Activated CD4-positive, alpha-beta T cell treated with anti-CD3 and anti-CD28 coated beads, Interleukin-2, amount 50 U/mL, for 4 hours (primary cell): ENCODE data around the gene ARID1B.

Experiments
- DNase-seq, 2 experiments: peaks; one replicate each; pipeline ENCODE4 v3.0.0-alpha.2; 2020

The ARID1B gene

GRCh38 chr6:156794546-156795354 lies 17.6 kb downstream of the ARID1B start:
- DNase-seq, result peak; percentile 11 to 20

- no peak for DNase-seq
Observed at GRCh38 chr6:156795825-156796224, 18.6 kb downstream of the ARID1B start.

GRCh38 chr6:156796627-156797026 lies 19.4 kb downstream of the ARID1B start:
- DNase-seq, result no peak

GRCh38 chr6:156797901-156798735 lies 20.9 kb downstream of the ARID1B start:
- DNase-seq, result no peak

DNA sequence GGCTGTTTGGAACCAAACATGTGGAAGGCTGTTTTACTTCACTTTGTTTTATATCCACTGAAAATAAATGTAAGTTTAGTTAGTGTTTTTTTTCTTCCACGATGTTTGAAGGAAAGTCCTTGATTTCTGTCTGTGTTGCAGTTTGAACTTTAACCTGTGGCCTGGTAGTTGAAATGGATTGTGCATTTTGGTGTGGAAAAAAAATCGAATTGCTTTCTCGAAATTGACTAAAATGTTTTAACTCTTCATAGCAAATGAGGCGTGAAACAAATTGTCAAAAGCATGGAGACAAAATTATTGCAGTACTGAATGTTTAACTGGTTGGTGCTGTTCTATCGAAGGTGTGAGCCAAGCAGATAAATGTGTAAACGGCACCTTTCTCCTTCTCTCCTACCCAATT lies 24.5 kb downstream of the ARID1B start:
- DNase-seq, result no peak

- DNase-seq, result no peak
Observed at GRCh38 chr6:156803353-156803752, 26.2 kb downstream of the ARID1B start.

- DNase-seq, result peak; percentile 19 to 30
Observed at GRCh38 chr6:156804402-156804801, 27.2 kb downstream of the ARID1B start.

- no peak for DNase-seq
Observed at GRCh38 chr6:156806155-156806554, 29.0 kb downstream of the ARID1B start.

GRCh38 chr6:156807028-156807427 lies 29.9 kb downstream of the ARID1B start:
- no peak for DNase-seq

GRCh38 chr6:156807795-156808194 lies 30.6 kb downstream of the ARID1B start:
- DNase-seq, result no peak

- no peak for DNase-seq
Observed at GRCh38 chr6:156808287-156808686, 31.1 kb downstream of the ARID1B start.

GRCh38 chr6:156809034-156809433 lies 31.9 kb downstream of the ARID1B start:
- DNase-seq, result no peak

DNA sequence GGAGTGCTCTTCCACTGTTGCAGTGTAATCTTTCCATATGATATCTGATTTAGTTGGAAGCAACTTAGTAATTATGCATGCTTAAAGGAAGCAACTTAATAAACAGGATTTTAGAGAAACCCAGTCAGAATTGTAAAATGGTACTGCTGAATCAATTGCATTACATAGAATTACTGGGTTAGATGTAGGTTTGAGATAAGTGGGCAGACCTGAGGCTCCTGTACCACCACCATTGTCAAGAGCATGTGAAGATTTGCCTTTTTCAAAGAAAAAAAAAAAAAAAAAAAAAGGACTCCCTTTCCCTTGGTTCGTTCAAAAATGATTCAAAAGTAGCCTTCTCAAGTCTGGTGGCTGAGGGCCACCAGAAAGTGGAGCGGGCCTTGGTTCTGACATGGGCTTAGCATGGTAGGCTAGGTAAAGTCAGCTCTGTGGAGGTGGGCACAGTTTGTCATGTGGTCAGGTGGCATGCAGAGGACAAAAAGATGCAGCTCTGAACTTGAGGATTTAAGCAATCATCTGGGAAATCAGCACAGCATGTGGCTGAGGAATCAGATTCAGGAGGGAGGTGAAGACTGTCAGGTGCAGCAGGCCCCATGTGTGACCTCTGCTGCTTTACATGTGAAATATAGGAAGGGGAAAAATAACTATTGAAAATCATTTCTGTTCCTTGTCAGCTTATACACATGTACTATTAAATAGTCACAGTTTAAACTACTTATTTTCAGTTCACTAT lies 32.4 kb downstream of the ARID1B start:
- no peak for DNase-seq

DNA sequence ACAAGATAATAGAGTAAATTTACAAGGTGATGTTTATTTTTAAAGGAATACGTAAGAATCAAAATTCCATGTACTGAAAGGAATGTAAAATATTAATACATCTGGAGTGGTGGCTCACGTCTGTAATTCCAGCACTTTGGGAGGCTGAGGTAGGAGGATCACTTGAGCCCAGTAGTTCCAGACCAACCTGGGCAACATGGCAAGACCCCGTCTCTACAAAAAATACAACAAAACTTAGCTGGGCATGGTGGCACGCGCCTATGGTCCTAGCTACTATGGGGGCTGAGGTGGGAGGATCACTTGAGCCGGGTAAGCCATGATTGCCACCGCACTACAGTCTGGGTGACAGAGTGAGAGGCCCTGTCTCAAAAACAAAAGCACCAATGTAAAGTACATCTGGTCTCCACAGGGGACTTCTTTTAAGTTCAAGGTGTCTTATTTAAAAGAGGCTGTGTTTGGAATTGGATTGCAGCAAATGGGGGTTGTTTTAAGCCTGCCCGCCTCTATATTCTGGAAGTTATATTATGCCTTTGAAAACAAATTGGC lies 36.9 kb downstream of the ARID1B start:
- DNase-seq, result no peak

DNA sequence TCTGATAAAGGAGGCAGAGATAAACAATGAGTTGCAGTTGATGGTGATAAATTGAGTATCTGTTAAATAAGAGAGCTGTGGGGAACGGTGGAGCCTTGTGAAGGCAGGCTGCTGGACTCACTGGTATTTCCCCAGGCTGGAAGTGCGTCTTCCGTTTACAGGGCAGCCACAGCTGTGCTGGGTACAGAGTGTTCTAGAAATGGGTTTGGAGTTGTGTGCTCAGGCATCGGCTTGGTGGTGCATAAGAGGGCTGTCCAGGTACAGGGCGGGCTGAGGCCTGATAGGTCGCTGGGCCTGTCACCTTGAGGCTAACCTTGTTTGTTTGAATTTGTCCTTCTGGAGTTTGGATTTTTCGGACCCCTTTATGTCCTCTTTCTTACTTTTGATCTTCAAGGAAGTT lies 39.3 kb downstream of the ARID1B start:
- DNase-seq, result no peak

- no peak for DNase-seq
Observed at GRCh38 chr6:156820089-156820798, 43.1 kb downstream of the ARID1B start.

- no peak for DNase-seq
Observed at GRCh38 chr6:156821707-156822106, 44.5 kb downstream of the ARID1B start.

- no peak for DNase-seq
Observed at GRCh38 chr6:156822747-156823206, 45.6 kb downstream of the ARID1B start.

GRCh38 chr6:156824142-156824541 lies 47.0 kb downstream of the ARID1B start:
- no peak for DNase-seq

- no peak for DNase-seq
Observed at GRCh38 chr6:156825475-156825874, 48.3 kb downstream of the ARID1B start.

- no peak for DNase-seq
Observed at GRCh38 chr6:156826290-156826955, 49.2 kb downstream of the ARID1B start.

DNA sequence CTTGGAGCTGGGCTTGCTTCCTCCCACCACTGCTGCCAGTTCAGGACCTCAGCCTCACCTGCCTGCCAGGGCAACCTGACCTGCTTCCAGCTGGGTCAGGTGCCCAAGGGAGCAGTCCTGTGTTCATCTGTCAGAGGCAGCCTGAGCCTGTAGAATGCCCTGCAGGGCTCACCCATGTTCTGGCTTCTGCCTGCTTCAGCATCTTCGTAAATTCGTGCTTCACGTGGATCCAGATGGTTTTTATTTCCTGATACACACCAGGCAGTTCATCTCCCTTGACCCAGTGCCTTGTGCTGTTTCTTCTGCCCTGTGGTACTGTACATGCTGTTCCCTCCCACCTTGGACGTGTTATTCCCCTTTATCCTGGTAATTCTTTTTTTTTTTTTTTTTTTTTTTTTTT lies 50.2 kb downstream of the ARID1B start:
- DNase-seq, result no peak
